ENCODE results near the gene KAT6B.
"Not testable (repeated sequence)": the region's sequence is repeated elsewhere in the genome, so short reads cannot be mapped to it uniquely, and the experiment has no call there.

Gene KAT6B

GRCh38 chr10:74919671-74920070, 93.3 kb downstream of the KAT6B start:
- DNase-seq (ENCODE audit: low read depth in 2 of 2): no peak
- no peak for TF ChIP-seq CTCF (IDR thresholded peaks at IDR 0.05; ENCODE audit: low read depth, low read length)
- no peak overlapping the region for H3K4me3 ChIP-seq (replicated peaks in 1 of 2; ENCODE audit: low read depth in 2 of 2, low read length in 2 of 2)

GRCh38 chr10:74921070-74921469, 94.7 kb downstream of the KAT6B start:
- H3K4me3 ChIP-seq (replicated peaks in 1 of 2; ENCODE audit: low read depth in 2 of 2, low read length in 2 of 2); DNase-seq (ENCODE audit: low read depth in 2 of 2): not testable (repeated sequence)

- no peak for DNase-seq (ENCODE audit: low read depth in 2 of 2)
- H3K4me3 ChIP-seq (replicated peaks in 1 of 2; ENCODE audit: low read depth in 2 of 2, low read length in 2 of 2): no peak overlapping the region
- TF ChIP-seq CTCF (IDR thresholded peaks at IDR 0.05; ENCODE audit: low read depth, low read length): no peak
Measured at GRCh38 chr10:74921744-74922143, 95.3 kb downstream of the KAT6B start.

- DNase-seq (ENCODE audit: low read depth in 2 of 2): peak; percentile 29 to 50
- no peak for TF ChIP-seq CTCF (IDR thresholded peaks at IDR 0.05; ENCODE audit: low read depth, low read length)
- H3K4me3 ChIP-seq (replicated peaks in 1 of 2; ENCODE audit: low read depth in 2 of 2, low read length in 2 of 2): no peak overlapping the region
Measured at GRCh38 chr10:74922921-74923320, 96.5 kb downstream of the KAT6B start.

GRCh38 chr10:74923556-74923955, 97.2 kb downstream of the KAT6B start:
- peak in 1 of 2 donors; percentile 17 for DNase-seq (ENCODE audit: low read depth in 2 of 2)
- H3K4me3 ChIP-seq (replicated peaks in 1 of 2; ENCODE audit: low read depth in 2 of 2, low read length in 2 of 2): no peak overlapping the region
- TF ChIP-seq CTCF (IDR thresholded peaks at IDR 0.05; ENCODE audit: low read depth, low read length): no peak

- TF ChIP-seq CTCF (IDR thresholded peaks at IDR 0.05; ENCODE audit: low read depth, low read length): no peak
- peak; percentile 93 to 96 for DNase-seq (ENCODE audit: low read depth in 2 of 2)
- peak overlapping the region in 1 of 2 donors; percentile 8 for H3K4me3 ChIP-seq (replicated peaks in 1 of 2; ENCODE audit: low read depth in 2 of 2, low read length in 2 of 2)
Measured at GRCh38 chr10:74924251-74924963, 98.0 kb downstream of the KAT6B start.

- no peak for DNase-seq (ENCODE audit: low read depth in 2 of 2)
- TF ChIP-seq CTCF (IDR thresholded peaks at IDR 0.05; ENCODE audit: low read depth, low read length): no peak
Measured at GRCh38 chr10:74925291-74925690, 98.9 kb downstream of the KAT6B start.

More at GRCh38 chr10:74925291-74925690, 98.9 kb downstream of the KAT6B start:
- no peak overlapping the region for H3K4me3 ChIP-seq (replicated peaks in 1 of 2; ENCODE audit: low read depth in 2 of 2, low read length in 2 of 2)
